Stimulated activated CD4-positive, alpha-beta T cell treated with anti-CD3 and anti-CD28 coated beads, TNF-alpha, amount 100 ng/mL, for 48 hours (primary cell): ENCODE results near the gene GSG1L.
A peak's percentile ranks its signal among the peaks of the same experiment; 100 is the strongest.

Experiments
- DNase-seq, 3 donors: peaks; one replicate each; pipeline ENCODE4 v3.0.0-alpha.2; 2020; ENCODE audit warnings: low read depth in 3 of 3

The GSG1L gene

GRCh38 chr16:28063591-28064061 lies at the start of gene GSG1L:
Gene GSG1L, minus strand, starts transcription at chr16:28063714. Its CDS starts 290 bp downstream, at chr16:28063424.
- no peak for DNase-seq

- DNase-seq, result peak in 1 of 3 donors; percentile 8
Observed at GRCh38 chr16:28112908-28113307, 49.4 kb upstream of the GSG1L start.

DNA sequence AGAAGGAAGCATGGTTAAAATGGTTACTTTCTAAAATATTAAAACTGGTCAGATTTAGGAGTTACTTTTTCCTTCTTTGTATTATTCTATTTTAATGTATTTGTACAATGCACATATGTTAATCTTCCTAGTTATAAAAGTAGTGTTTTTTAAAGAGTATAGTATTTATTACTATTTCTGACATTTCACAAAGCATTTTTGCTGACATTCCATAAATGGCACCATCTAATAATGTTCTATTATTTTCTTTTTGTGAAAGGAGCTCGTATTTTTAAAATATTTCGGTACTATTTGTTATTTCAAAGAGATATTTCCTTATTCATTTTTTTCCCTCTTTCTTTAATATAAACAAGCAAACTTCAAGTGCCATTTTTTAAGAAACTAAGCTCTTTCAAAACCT lies 47.5 kb upstream of the GSG1L start:
- no peak for DNase-seq

- DNase-seq, result no peak
Observed at GRCh38 chr16:28110479-28110878, 47.0 kb upstream of the GSG1L start.

- DNase-seq, result no peak
Observed at GRCh38 chr16:28110074-28110473, 46.6 kb upstream of the GSG1L start.

DNA sequence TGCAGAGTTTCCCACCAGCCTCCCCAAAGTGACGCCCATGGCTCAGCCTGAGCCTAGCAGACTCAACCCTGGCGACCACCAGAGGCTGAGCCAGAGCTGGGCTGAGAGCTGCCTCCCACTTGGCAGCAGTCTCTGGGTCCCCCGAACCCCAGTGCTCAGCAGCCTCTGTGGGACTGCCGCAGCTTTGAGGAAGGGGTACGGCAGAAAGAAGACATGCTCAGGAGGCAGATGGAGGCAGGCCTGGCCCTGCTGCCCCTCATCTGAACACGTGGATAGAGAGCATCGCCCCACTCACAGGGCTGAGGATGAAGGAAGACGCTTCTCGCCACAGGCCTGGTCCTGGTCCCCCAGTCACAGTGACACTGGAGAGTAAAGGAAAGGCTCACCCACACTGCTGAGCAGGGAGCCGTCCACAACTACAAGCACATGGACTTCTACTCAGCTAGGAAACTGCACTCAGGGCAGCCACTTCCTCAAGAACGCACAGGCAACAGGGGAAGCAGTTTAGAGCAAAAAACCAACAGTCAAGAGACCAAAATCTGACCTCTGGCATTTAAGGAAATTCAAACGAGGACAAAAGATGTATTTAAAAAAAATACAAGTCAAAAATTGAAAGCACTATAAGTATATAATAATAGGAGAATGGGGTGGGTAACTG lies 45.2 kb upstream of the GSG1L start:
- DNase-seq, result no peak

- DNase-seq, result no peak
Observed at GRCh38 chr16:28107232-28107631, 43.7 kb upstream of the GSG1L start.

- DNase-seq, result no peak
Observed at GRCh38 chr16:28106467-28107215, 43.1 kb upstream of the GSG1L start.

DNA sequence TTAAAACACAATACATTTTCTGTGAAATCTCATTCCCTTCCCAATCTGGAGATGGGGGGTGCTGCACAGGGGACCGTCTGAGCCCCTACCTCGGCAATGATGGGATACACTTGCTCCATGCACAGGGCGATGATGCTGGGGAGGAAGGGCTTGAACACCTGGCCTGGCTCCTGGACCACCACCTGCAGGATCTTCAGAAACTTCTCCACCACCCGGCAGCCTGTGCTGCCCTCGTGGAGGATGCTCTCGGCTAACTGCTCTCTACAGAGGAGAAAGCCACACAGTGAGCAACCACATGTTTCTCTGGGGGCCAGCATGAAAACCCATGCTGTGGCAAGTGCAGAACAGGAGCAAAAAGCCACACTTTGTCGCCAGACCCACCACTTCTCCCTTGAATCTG lies 42.4 kb upstream of the GSG1L start:
- DNase-seq, result no peak

- DNase-seq, result no peak
Observed at GRCh38 chr16:28105297-28105696, 41.8 kb upstream of the GSG1L start.

DNA sequence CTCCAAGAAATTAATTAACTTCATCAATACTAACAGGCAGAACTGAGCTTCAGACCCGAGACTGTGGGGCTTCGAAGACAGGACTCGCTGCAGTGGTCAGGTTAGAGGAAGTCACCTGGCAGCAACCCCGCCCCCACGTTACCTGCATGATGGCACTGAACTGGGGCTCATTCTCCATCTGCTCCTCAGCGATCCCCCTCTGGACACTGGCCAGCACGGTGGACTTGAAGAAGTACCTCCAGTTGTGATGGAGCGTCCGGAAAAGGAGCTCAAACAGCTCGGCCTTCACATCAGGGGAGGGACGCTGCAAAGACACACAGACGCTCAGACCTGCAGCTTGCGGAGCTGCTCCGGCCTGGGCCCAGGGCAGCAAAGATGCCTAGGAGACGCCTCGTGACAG lies 40.9 kb upstream of the GSG1L start:
- no peak for DNase-seq

GRCh38 chr16:28103516-28104170 lies 40.1 kb upstream of the GSG1L start:
- no peak for DNase-seq

DNA sequence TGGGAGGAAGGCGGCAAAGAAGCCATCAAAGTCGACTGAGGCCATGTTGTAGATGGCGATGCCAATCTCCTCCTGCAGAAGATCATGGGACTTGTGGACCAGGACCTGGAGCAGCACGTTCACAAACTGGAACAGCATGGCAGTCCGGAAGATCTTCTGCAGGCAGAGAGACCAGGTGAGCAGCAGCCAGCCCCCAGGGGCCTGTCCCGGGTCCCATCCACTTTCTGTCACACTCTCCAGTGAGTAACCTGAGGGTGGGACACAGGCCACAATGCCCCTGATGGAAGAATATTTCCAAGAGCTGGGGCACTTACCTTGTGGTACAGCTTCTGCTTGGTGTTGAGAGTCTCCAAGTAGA lies 38.0 kb upstream of the GSG1L start:
- DNase-seq, result no peak

DNA sequence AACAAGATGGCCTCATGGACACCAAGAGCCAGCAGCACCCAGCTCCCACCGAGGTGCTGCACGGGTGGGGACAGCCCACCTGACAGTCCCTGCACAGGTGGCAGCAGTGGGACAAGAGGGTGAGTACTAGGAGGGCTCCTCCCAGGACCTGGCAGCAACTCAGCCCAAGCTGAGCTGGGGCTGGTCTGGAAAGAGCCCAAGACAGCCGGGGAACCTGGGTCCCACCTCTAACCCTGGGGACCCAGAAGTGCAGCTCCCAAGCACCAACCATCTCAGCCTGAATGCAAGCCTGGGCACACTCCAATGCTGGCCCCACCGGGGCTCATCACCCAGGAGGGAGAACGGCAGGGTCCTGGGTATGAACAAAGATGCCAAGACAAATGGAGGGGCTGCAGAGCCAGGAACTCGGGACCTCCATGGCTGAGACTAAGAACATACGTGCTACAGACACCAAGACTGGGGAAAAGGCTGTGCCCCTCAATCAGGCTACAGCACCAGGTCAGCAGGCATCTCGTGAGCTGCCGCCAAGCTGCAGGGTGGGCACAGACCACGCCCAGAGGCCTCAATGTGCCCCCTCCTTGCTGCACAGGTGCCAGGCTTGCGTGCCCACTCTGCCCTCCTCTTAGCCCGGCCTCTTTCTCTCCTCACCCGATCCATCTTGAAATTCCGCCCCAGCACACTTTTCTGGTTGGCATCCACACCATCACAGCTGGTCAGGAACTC lies 37.5 kb upstream of the GSG1L start:
- no peak for DNase-seq

DNA sequence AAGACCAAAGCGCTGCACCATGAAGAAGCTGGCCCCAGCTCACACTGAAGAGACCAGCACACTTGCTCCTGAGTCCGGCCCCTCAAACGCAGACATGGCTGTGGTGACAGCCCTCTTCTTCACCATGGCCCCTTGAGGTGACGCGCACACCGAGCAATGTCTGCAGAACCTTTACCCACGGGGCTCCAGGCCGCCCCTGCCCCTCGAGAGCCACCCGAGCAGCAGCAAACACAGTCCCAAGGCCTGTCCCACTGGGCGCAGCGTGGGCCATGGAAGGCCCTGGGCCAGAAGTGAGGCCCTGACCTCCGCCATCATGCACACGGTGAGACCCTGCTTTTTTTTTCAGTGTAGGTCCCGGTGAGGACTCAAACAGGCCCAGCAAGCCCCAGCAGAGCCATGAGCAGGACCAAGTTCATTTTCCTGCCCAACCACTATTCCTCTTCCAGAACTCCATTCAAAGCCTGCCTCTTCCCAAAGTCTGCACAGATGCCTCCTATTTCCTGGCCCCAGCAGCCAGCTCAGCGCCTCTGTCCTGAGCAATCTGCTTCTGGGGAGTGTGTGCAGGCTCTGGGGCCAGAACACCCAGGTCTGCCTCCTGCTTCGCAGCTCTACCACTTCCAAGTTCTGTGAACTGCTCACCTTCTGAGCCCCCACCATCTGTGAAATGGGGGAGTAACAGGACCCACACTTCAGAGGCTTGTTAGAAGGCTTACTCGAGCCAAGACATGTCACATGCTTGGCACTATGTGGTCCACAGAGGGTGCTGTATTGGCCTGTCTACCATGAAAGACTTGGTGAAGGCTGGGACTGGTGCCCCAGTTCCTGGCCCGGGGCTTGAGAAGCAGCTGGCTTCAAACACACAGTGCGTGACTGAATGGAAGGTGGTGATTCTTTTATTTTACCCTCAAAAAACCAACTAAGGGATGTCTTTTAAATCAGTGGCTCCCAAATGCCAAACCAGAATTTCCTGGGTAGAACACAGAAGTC lies 35.7 kb upstream of the GSG1L start:
- DNase-seq, result no peak

- DNase-seq, result no peak
Observed at GRCh38 chr16:28098171-28098958, 34.9 kb upstream of the GSG1L start.

GRCh38 chr16:28096983-28097899 lies 33.7 kb upstream of the GSG1L start:
- DNase-seq, result no peak

DNA sequence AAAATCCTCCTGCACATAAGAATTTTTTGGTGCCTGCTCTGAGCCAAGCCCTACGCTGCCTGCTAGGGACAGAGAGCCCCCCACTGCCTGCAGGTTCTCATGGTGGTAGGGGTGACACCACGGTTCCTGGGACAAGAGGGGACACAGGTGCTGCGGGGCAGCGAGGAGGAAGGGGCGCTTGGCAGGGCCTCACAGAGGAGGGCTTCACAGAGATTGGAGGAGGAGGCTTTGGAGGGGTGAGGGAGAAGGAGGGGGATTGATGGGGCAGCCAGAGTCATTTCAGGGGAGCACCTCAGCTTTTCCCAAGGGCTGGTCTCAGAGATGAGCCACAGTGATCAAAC lies 29.8 kb upstream of the GSG1L start:
- no peak for DNase-seq

DNA sequence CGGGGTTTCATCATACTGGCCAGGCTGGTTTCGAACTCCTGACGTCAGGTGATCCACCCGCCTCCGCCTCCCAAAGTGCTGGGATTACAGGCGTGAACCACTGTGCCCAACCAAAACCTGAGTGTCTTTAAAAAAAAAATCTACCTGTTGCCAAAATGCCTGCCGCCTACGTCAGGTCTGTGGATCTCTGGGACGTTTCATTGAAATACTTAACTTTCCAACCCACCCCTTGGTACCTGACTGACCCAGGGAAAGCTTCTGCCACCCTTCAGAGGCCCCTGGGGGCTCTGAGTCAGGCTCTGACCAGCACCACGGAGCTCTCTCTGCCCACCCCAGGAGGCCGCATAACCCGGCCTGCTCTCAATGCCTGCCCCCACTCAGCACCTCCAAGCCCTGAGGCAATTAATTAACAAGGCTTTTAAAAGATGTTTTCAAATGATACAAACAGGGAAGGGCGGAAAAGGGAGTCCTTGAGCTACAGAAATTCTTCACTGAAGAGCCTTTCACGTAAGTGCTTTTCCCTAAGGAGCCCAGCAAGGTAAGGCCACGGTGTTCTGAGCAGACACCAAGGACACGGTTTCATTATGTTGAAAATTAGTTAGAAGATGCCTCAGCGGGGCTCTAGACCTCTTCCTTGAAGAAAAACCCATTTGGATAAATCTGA lies 29.3 kb upstream of the GSG1L start:
- no peak for DNase-seq
